ENCODE results near the gene LMAN1.

Gene LMAN1

GRCh38 chr18:59282341-59282740, 76.7 kb downstream of the LMAN1 start:
- H3K79me2 ChIP-seq (ENCODE audit: insufficient read depth, low read length) = no peaks in the 10 kb centered on the region
- H3K4me2 ChIP-seq (ENCODE audit: low read length) = no peak overlapping the region
- H3K4me1 ChIP-seq (ENCODE audit: insufficient read depth, low read length, severe bottlenecking) = no peaks in the 10 kb centered on the region
- H3K9me3 ChIP-seq (ENCODE audit: low read length) = no peaks in the 10 kb centered on the region
- H3F3A ChIP-seq (ENCODE audit: insufficient read depth, low read length) = no peaks in the 10 kb centered on the region
- no peak overlapping the region for H3K9ac ChIP-seq (ENCODE audit: low read length)
- H3K4me3 ChIP-seq (ENCODE audit: low read depth, low read length, poor library complexity, severe bottlenecking) = no peak overlapping the region
- H3K27ac ChIP-seq (ENCODE audit: low read depth, low read length, poor library complexity, severe bottlenecking) = no peak overlapping the region
- H3K27me3 ChIP-seq (ENCODE audit: insufficient read depth, low read length) = 0 out of 2 replicates have a peak, but pooled peaks cover 3% of the 10 kb centered on the region
- no peaks in the 10 kb centered on the region for H3K36me3 ChIP-seq (ENCODE audit: insufficient read depth, low read length)
- no peaks in the 10 kb centered on the region for H4K20me1 ChIP-seq (ENCODE audit: insufficient read depth, low read length)
- H2AFZ ChIP-seq (ENCODE audit: low read length) = no peak overlapping the region
- TF ChIP-seq CTCF (IDR thresholded peaks at IDR 0.05; ENCODE audit: low read length) (no peak), EZH2 (IDR thresholded peaks at IDR 0.05; ENCODE audit: borderline replicate concordance, low read length) (no peak)
- no peaks in the 10 kb centered on the region for H3K9me2 ChIP-seq (ENCODE audit: low read depth, low read length)

- Histone ChIP-seq H3K4me1 (ENCODE audit: insufficient read depth, low read length, severe bottlenecking) (no peaks in the 10 kb centered on the region), H3K4me2 (ENCODE audit: low read length) (no peak overlapping the region), H3K27me3 (ENCODE audit: insufficient read depth, low read length) (0 out of 2 replicates have a peak, but pooled peaks cover 3% of the 10 kb centered on the region), H3F3A (ENCODE audit: insufficient read depth, low read length) (no peaks in the 10 kb centered on the region), H2AFZ (ENCODE audit: low read length) (no peak overlapping the region), H3K9me2 (ENCODE audit: low read depth, low read length) (no peaks in the 10 kb centered on the region), H4K20me1 (ENCODE audit: insufficient read depth, low read length) (no peaks in the 10 kb centered on the region), H3K36me3 (ENCODE audit: insufficient read depth, low read length) (no peaks in the 10 kb centered on the region), H3K9ac (ENCODE audit: low read length) (no peak overlapping the region), H3K27ac (ENCODE audit: low read depth, low read length, poor library complexity, severe bottlenecking) (no peak overlapping the region), H3K79me2 (ENCODE audit: insufficient read depth, low read length) (no peaks in the 10 kb centered on the region), H3K9me3 (ENCODE audit: low read length) (no peaks in the 10 kb centered on the region), H3K4me3 (ENCODE audit: low read depth, low read length, poor library complexity, severe bottlenecking) (no peak overlapping the region)
- TF ChIP-seq CTCF (IDR thresholded peaks at IDR 0.05; ENCODE audit: low read length) (no peak), EZH2 (IDR thresholded peaks at IDR 0.05; ENCODE audit: borderline replicate concordance, low read length) (no peak)
These were observed 79.3 kb downstream of the LMAN1 start for GRCh38 chr18:59279722-59280121.

- TF ChIP-seq EZH2 (IDR thresholded peaks at IDR 0.05; ENCODE audit: borderline replicate concordance, low read length) = no peak
- no peak for TF ChIP-seq CTCF (IDR thresholded peaks at IDR 0.05; ENCODE audit: low read length)
- H3K9me2 ChIP-seq (ENCODE audit: low read depth, low read length) = no peaks in the 10 kb centered on the region
- H3K9ac ChIP-seq (ENCODE audit: low read length) = no peak overlapping the region
- 0 out of 2 replicates have a peak, but pooled peaks cover 3% of the 10 kb centered on the region for H3K27me3 ChIP-seq (ENCODE audit: insufficient read depth, low read length)
- H3K4me1 ChIP-seq (ENCODE audit: insufficient read depth, low read length, severe bottlenecking) = no peaks in the 10 kb centered on the region
- H3K9me3 ChIP-seq (ENCODE audit: low read length) = no peaks in the 10 kb centered on the region
- H4K20me1 ChIP-seq (ENCODE audit: insufficient read depth, low read length) = no peaks in the 10 kb centered on the region
- H3K4me3 ChIP-seq (ENCODE audit: low read depth, low read length, poor library complexity, severe bottlenecking) = no peak overlapping the region
- H3F3A ChIP-seq (ENCODE audit: insufficient read depth, low read length) = no peaks in the 10 kb centered on the region
- H2AFZ ChIP-seq (ENCODE audit: low read length) = no peak overlapping the region
- no peaks in the 10 kb centered on the region for H3K36me3 ChIP-seq (ENCODE audit: insufficient read depth, low read length)
- no peak overlapping the region for H3K4me2 ChIP-seq (ENCODE audit: low read length)
- H3K27ac ChIP-seq (ENCODE audit: low read depth, low read length, poor library complexity, severe bottlenecking) = no peak overlapping the region
- H3K79me2 ChIP-seq (ENCODE audit: insufficient read depth, low read length) = no peaks in the 10 kb centered on the region
These were observed 79.9 kb downstream of the LMAN1 start for GRCh38 chr18:59279193-59279592.
